Measurements from ENCODE around the gene PDLIM4.

- TF ChIP-seq SUZ12 (IDR thresholded peaks at IDR 0.05; ENCODE audit: extremely low read depth, insufficient read depth, insufficient read length) (no peak), YY1 (IDR thresholded peaks at IDR 0.05; ENCODE audit: insufficient read depth, insufficient read length) (no peak)
Measured at GRCh38 chr5:132245593-132245992, 11.9 kb upstream of the PDLIM4 start.

Data from NT2/D1 (cell line).